Calu3 (cell line): ENCODE results near the gene ARHGEF7. TPM values are rescaled to one million over a fixed set of nuclear protein-coding genes. Genes with fewer than 3 reads are reported as not detected.
"Not testable (repeated sequence)": the region's sequence is repeated elsewhere in the genome, so short reads cannot be mapped to it uniquely, and the experiment has no call there.

Experiments used
- BruUV-seq: library from RNA; stranded (reverse); fragments of 400-500 nt; replicated peaks from 2 replicates; lab custom pipeline; 2021; lab: Mats Ljungman, UMichigan
- CTCF ChIA-PET: fragments of 300-600 bp; sonication (Branson Sonifier 250); formaldehyde crosslinking; loops from one replicate; lab custom pipeline; 2022; ENCODE audit warnings: antibody characterized with exemption; lab: Charles Lee
- DNase-seq: peaks from one replicate; pipeline ENCODE4 v3.0.0; 2022
- H3K27ac Mint-ChIP-seq: one replicate; pipeline ENCODE4 v1.8.0; 2022; ENCODE audit warnings: mixed read lengths; ENCODE audit not compliant: unreplicated experiment
- H3K27me3 Mint-ChIP-seq: one replicate; pipeline ENCODE4 v1.8.0; 2022; ENCODE audit warnings: mixed read lengths; ENCODE audit not compliant: unreplicated experiment
- H3K36me3 Mint-ChIP-seq: one replicate; pipeline ENCODE4 v1.8.0; 2022; ENCODE audit warnings: mild to moderate bottlenecking, moderate library complexity, mixed read lengths; ENCODE audit not compliant: insufficient read depth, unreplicated experiment
- H3K4me1 Mint-ChIP-seq: one replicate; pipeline ENCODE4 v1.8.0; 2022; ENCODE audit warnings: mild to moderate bottlenecking, low read depth, mixed read lengths; ENCODE audit not compliant: unreplicated experiment
- H3K4me3 Mint-ChIP-seq: one replicate; pipeline ENCODE4 v1.8.0; 2022; ENCODE audit warnings: mild to moderate bottlenecking, low read depth, moderate library complexity, mixed read lengths; ENCODE audit not compliant: unreplicated experiment
- H3K9me3 Mint-ChIP-seq: one replicate; pipeline ENCODE4 v1.8.0; 2022; ENCODE audit warnings: low read depth, mixed read lengths; ENCODE audit not compliant: unreplicated experiment
- intact Hi-C: fragments of 100-400 bp; cut with micrococcal nuclease; formaldehyde crosslinking; loops from one replicate; pipeline ENCODE4 v1.10.0; 2022; ENCODE audit not compliant: unreplicated experiment
- total RNA-seq: library from RNA; stranded (reverse); gene quantifications from 2 replicates; pipeline ENCODE4 v1.2.3, GENCODE V29; 2022
- TF ChIP-seq, protein P1 (sequence below): fragments of 200-600 bp; IDR thresholded peaks from one replicate; pipeline ENCODE4 v1.8.0; 2022; ENCODE audit warnings: antibody characterized with exemption; ENCODE audit not compliant: unreplicated experiment

The ARHGEF7 gene
- total RNA-seq, 1 experiment from 2014 or later = 17.7 TPM

DNA sequence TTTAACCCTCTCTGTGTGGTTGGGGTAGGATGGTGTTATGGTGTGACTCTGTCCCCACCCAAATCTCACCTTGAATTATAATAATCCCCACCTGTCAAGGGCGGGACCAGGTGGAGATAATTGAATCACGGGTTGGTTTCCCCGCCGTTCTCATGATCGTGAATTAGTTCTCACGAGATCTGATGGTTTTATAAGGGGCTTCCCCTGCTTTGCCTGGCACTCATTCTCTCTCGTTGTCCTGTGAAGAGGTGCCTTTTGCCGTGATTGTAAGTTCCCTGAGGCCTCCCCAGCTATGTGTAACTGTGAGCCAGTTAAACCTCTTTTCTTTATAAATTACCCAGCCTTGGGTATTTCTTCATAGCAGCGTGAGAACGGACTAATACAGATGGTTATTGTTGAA is 68.8 kb downstream of the ARHGEF7 start:
- Mint-ChIP-seq H3K9me3 (no peaks in the 10 kb centered on the region), H3K27me3 (no peaks in the 10 kb centered on the region), H3K4me3 (no peak overlapping the region), H3K4me1 (peaks cover 8% of the 10 kb centered on the region), H3K36me3 (no peaks in the 10 kb centered on the region), H3K27ac (no peak overlapping the region)
- no TSS peak for BruUV-seq
- CTCF ChIA-PET = no interaction called here
- intact Hi-C loops = no loop called here
- TF ChIP-seq, protein P1, sequence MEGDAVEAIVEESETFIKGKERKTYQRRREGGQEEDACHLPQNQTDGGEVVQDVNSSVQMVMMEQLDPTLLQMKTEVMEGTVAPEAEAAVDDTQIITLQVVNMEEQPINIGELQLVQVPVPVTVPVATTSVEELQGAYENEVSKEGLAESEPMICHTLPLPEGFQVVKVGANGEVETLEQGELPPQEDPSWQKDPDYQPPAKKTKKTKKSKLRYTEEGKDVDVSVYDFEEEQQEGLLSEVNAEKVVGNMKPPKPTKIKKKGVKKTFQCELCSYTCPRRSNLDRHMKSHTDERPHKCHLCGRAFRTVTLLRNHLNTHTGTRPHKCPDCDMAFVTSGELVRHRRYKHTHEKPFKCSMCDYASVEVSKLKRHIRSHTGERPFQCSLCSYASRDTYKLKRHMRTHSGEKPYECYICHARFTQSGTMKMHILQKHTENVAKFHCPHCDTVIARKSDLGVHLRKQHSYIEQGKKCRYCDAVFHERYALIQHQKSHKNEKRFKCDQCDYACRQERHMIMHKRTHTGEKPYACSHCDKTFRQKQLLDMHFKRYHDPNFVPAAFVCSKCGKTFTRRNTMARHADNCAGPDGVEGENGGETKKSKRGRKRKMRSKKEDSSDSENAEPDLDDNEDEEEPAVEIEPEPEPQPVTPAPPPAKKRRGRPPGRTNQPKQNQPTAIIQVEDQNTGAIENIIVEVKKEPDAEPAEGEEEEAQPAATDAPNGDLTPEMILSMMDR = no peak
- no peak for DNase-seq

DNA sequence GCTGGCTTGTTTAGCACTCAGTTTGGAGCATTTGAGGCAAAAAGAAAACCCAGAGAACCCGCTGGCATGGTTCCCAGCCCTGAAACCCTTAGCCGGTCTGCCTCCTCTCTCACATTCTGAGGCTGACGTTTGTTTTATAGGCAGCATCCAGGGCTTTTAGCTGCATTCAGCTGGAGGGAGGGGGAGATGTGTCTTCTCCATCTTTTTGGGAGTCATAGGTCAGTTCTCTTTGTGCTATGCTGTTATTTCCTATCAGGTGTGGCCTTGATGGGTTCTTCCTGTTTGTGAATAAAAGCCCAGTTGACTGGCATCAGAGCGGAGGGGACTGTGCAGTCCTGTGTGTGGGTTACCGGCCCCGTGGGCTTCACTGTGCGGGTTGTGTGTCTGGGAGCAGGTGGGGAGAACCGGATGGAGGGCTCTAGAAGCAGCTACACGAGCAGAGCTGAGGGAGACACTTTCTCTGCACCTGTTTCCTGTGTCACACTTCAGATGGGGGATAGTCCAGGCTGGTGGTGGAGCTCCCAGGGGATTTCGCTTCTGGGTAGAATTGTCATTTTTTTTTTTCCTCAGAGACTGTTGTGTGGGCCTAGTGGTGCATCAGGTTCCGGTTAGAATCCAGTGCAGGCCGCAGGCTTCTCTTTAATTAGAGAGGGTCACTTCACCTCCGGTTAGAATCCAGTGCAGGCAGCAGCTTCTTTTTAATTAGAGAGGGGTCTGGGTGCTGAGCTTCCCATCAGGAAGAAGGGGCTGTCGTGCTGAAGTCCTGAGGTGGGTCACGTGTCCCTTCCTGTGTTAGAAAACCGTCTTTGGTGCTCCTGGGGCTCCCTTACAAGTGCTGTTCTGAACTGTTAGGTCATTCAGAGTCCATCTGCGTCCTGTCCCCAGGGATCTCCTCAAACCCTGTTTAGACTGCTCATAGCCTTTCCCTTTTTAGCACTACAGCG is 69.6 kb downstream of the ARHGEF7 start:
- no TSS peak for BruUV-seq
- TF ChIP-seq, protein P1 = no peak

GRCh38 chr13:111186305-111186935 is 71.3 kb downstream of the ARHGEF7 start:
- H3K27me3 Mint-ChIP-seq = no peaks in the 10 kb centered on the region
- TF ChIP-seq, protein P1 = no peak
- no peak overlapping the region for H3K27ac Mint-ChIP-seq
- H3K4me3 Mint-ChIP-seq = no peak overlapping the region
- CTCF ChIA-PET = no interaction called here
- no peak for DNase-seq
- peaks cover 8% of the 10 kb centered on the region for H3K4me1 Mint-ChIP-seq
- H3K9me3 Mint-ChIP-seq = no peaks in the 10 kb centered on the region
- H3K36me3 Mint-ChIP-seq = no peaks in the 10 kb centered on the region
- no TSS peak for BruUV-seq
- intact Hi-C loops = no loop called here

More for the DNA sequence above, 69.6 kb downstream of the ARHGEF7 start:
- Mint-ChIP-seq H3K27me3 (no peaks in the 10 kb centered on the region), H3K4me1 (peaks cover 8% of the 10 kb centered on the region), H3K36me3 (no peaks in the 10 kb centered on the region), H3K27ac (no peak overlapping the region), H3K9me3 (no peaks in the 10 kb centered on the region), H3K4me3 (no peak overlapping the region)
- CTCF ChIA-PET = no interaction called here
- no peak for DNase-seq
- intact Hi-C loops = no loop called here

DNA sequence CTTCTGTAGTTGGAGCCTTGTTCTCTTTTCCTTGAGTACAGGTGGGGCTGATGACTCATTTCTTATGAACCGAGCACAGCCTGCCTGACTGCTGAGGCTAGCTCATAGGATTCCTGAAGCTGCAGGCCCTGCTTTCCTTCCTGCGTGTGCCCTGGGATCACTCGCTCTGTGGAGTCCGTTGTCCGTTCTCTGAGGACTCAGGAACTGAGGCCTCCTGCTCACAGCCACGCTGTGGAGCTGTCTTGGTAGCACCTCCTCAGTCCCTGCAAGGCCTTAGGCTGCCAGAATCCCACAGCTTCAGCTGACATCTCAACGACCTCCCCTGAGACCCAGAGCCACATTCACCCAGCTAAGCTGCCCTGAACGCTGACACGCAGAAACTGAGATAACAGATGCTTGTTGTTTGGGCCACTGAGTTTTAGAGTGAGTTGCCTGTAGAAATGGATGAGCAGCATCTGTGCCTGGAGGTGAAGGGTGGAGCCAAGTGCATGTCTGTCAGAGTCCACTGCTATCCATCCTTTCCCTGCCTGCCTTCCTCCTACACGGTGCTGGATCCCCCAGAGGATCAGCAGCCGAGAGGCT is 72.9 kb downstream of the ARHGEF7 start:
- CTCF ChIA-PET = no interaction called here
- Mint-ChIP-seq H3K36me3 (no peaks in the 10 kb centered on the region), H3K9me3 (no peaks in the 10 kb centered on the region), H3K4me3 (no peak overlapping the region), H3K4me1 (peaks cover 8% of the 10 kb centered on the region), H3K27me3 (no peaks in the 10 kb centered on the region), H3K27ac (no peak overlapping the region)
- DNase-seq = peak; percentile 1
- intact Hi-C loops = no loop called here
- TF ChIP-seq, protein P1 = no peak
- BruUV-seq = no TSS peak

DNA sequence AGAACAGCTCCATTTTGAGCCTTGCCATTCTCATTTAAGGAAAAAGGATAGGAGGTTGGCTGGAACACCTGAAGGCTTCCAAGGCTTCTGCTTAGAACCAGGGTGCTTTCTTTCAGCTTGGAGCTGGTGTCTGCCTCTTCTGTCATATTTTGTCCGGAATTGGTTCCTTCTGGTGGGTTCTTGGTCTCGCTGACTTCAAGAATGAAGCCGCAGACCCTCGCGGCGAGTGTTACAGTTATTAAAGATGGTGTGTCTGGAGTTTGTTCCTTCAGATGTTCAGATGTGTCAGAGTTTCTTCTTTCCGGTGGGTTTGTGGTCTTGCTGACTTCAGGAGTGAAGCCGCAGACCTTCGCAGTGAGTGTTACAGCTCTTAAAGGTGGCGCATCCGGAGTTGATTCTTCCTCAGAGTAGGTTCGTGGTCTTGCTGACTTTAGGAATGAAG is 74.0 kb downstream of the ARHGEF7 start:
- BruUV-seq, H3K4me1 Mint-ChIP-seq, H3K9me3 Mint-ChIP-seq, H3K4me3 Mint-ChIP-seq, H3K27ac Mint-ChIP-seq, intact Hi-C loops, H3K36me3 Mint-ChIP-seq, H3K27me3 Mint-ChIP-seq, DNase-seq, CTCF ChIA-PET: not testable (repeated sequence)

- DNase-seq, H3K9me3 Mint-ChIP-seq, H3K4me3 Mint-ChIP-seq, H3K27me3 Mint-ChIP-seq, H3K27ac Mint-ChIP-seq, H3K36me3 Mint-ChIP-seq, CTCF ChIA-PET, intact Hi-C loops, H3K4me1 Mint-ChIP-seq, BruUV-seq: not testable (repeated sequence)
Measured at GRCh38 chr13:111189516-111189915, 74.4 kb downstream of the ARHGEF7 start.
